Prostate gland (tissue), 2 donors: Measurements from ENCODE around the gene IFIH1.

Experiments
- POLR2A ChIP-seq: fragments of 450-650 bp; IDR thresholded peaks from one replicate; pipeline ENCODE4 v1.6.1; 2016; ENCODE audit warnings: antibody characterized with exemption, mild to moderate bottlenecking
- TF ChIP-seq, protein P1 (sequence below), 4 experiments: fragments of 200-600 bp in 2 of 4; fragments of 450-650 bp in 2 of 4; sonication (generic) in 2 of 4; IDR thresholded peaks; 1 replicate in 3 of 4; 2 replicates in 1 of 4; pipeline ENCODE4 v1.5.1; 2016 to 2019; ENCODE audit warnings: antibody characterized with exemption in 4 of 4, mild to moderate bottlenecking in 2 of 4, moderate library complexity in 2 of 4

DNA sequence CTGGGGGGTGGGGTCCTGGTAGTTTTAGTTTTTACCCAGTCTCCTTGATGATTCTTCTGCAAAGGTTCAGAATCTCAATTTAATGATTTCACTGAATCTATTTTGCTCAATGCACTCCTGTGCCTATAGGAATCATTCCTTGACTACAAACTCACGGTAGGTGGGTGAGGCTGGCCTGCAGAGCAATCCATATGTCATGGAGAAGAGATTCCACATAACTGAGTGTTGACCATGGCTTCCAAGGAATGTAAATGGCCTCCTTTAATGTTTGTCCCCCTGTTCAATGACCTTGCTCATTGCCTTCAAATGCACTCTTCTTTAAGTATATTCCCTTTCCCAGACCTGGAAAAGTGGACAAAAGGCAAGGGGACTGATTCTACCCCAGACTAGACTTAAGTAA, 87.7 kb downstream of the IFIH1 start:
- TF ChIP-seq, protein P1, sequence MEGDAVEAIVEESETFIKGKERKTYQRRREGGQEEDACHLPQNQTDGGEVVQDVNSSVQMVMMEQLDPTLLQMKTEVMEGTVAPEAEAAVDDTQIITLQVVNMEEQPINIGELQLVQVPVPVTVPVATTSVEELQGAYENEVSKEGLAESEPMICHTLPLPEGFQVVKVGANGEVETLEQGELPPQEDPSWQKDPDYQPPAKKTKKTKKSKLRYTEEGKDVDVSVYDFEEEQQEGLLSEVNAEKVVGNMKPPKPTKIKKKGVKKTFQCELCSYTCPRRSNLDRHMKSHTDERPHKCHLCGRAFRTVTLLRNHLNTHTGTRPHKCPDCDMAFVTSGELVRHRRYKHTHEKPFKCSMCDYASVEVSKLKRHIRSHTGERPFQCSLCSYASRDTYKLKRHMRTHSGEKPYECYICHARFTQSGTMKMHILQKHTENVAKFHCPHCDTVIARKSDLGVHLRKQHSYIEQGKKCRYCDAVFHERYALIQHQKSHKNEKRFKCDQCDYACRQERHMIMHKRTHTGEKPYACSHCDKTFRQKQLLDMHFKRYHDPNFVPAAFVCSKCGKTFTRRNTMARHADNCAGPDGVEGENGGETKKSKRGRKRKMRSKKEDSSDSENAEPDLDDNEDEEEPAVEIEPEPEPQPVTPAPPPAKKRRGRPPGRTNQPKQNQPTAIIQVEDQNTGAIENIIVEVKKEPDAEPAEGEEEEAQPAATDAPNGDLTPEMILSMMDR (IDR thresholded peaks at IDR 0.05), result no peak
- TF ChIP-seq POLR2A, result no peak
